ENCODE measurements around the gene MAN2A1. TPM values are rescaled to one million over a fixed set of nuclear protein-coding genes. Genes with fewer than 3 reads are reported as not detected.
"Not testable (repeated sequence)": the region's sequence is repeated elsewhere in the genome, so short reads cannot be mapped to it uniquely, and the experiment has no call there.

The MAN2A1 gene
- total RNA-seq, 1 donor from 2014 or later, result 33.3 TPM

GRCh38 chr5:109754319-109754718, 64.6 kb downstream of the MAN2A1 start:
- Mint-ChIP-seq H3K27ac (no peak overlapping the region), H3K4me1 (ENCODE audit: low read depth) (peaks cover 5% of the 10 kb centered on the region), H3K27me3 (ENCODE audit: low read depth) (no peaks in the 10 kb centered on the region), H3K36me3 (ENCODE audit: low read depth) (peaks cover 27% of the 10 kb centered on the region), H3K9me3 (no peaks in the 10 kb centered on the region), H3K4me3 (ENCODE audit: low read depth) (no peak overlapping the region)
- DNase-seq (ENCODE audit: low spot score), result no peak
- intact Hi-C loops (cut with micrococcal nuclease), result no loop called here

GRCh38 chr5:109755761-109756160, 66.0 kb downstream of the MAN2A1 start:
- H3K36me3 Mint-ChIP-seq (ENCODE audit: low read depth), result peaks cover 41% of the 10 kb centered on the region
- DNase-seq (ENCODE audit: low spot score), result no peak
- intact Hi-C loops (cut with micrococcal nuclease), result no loop called here
- peaks cover 9% of the 10 kb centered on the region for H3K9me3 Mint-ChIP-seq
- H3K4me3 Mint-ChIP-seq (ENCODE audit: low read depth), result no peak overlapping the region
- no peaks in the 10 kb centered on the region for H3K27me3 Mint-ChIP-seq (ENCODE audit: low read depth)
- H3K4me1 Mint-ChIP-seq (ENCODE audit: low read depth), result peaks cover 6% of the 10 kb centered on the region
- no peak overlapping the region for H3K27ac Mint-ChIP-seq

GRCh38 chr5:109756543-109757185, 66.9 kb downstream of the MAN2A1 start:
- H3K9me3 Mint-ChIP-seq, result peaks cover 9% of the 10 kb centered on the region

GRCh38 chr5:109757490-109757889, 67.8 kb downstream of the MAN2A1 start:
- H3K36me3 Mint-ChIP-seq (ENCODE audit: low read depth), result peaks cover 38% of the 10 kb centered on the region
- peaks cover 6% of the 10 kb centered on the region for H3K4me1 Mint-ChIP-seq (ENCODE audit: low read depth)
- no peak overlapping the region for H3K4me3 Mint-ChIP-seq (ENCODE audit: low read depth)
- peaks cover 9% of the 10 kb centered on the region for H3K9me3 Mint-ChIP-seq
- H3K27ac Mint-ChIP-seq, result no peak overlapping the region
- H3K27me3 Mint-ChIP-seq (ENCODE audit: low read depth), result no peaks in the 10 kb centered on the region
- no peak for DNase-seq (ENCODE audit: low spot score)
- intact Hi-C loops (cut with micrococcal nuclease), result no loop called here

More at GRCh38 chr5:109756543-109757185, 66.9 kb downstream of the MAN2A1 start:
- H3K27ac Mint-ChIP-seq, result no peak overlapping the region
- intact Hi-C loops (cut with micrococcal nuclease), result no loop called here
- peaks cover 6% of the 10 kb centered on the region for H3K4me1 Mint-ChIP-seq (ENCODE audit: low read depth)
- no peak for DNase-seq (ENCODE audit: low spot score)
- H3K27me3 Mint-ChIP-seq (ENCODE audit: low read depth), result no peaks in the 10 kb centered on the region
- peaks cover 38% of the 10 kb centered on the region for H3K36me3 Mint-ChIP-seq (ENCODE audit: low read depth)
- no peak overlapping the region for H3K4me3 Mint-ChIP-seq (ENCODE audit: low read depth)

GRCh38 chr5:109759306-109759705, 69.6 kb downstream of the MAN2A1 start:
- DNase-seq (ENCODE audit: low spot score), result no peak
- Mint-ChIP-seq H3K4me1 (ENCODE audit: low read depth) (peaks cover 6% of the 10 kb centered on the region), H3K27me3 (ENCODE audit: low read depth) (no peaks in the 10 kb centered on the region), H3K4me3 (ENCODE audit: low read depth) (no peak overlapping the region), H3K9me3 (peaks cover 9% of the 10 kb centered on the region), H3K27ac (no peak overlapping the region), H3K36me3 (ENCODE audit: low read depth) (peaks cover 45% of the 10 kb centered on the region)
- intact Hi-C loops (cut with micrococcal nuclease), result no loop called here

GRCh38 chr5:109760130-109760529, 70.4 kb downstream of the MAN2A1 start:
- H3K4me1 Mint-ChIP-seq (ENCODE audit: low read depth); H3K9me3 Mint-ChIP-seq; H3K27ac Mint-ChIP-seq; DNase-seq (ENCODE audit: low spot score); H3K4me3 Mint-ChIP-seq (ENCODE audit: low read depth); H3K27me3 Mint-ChIP-seq (ENCODE audit: low read depth); intact Hi-C loops (cut with micrococcal nuclease): not testable (repeated sequence)
- peaks cover 47% of the 10 kb centered on the region for H3K36me3 Mint-ChIP-seq (ENCODE audit: low read depth)

GRCh38 chr5:109762821-109763220, 73.1 kb downstream of the MAN2A1 start:
- Mint-ChIP-seq H3K9me3 (peaks cover 9% of the 10 kb centered on the region), H3K4me1 (ENCODE audit: low read depth) (peaks cover 6% of the 10 kb centered on the region), H3K36me3 (ENCODE audit: low read depth) (peaks cover 33% of the 10 kb centered on the region), H3K27me3 (ENCODE audit: low read depth) (no peaks in the 10 kb centered on the region), H3K27ac (no peak overlapping the region), H3K4me3 (ENCODE audit: low read depth) (no peak overlapping the region)
- intact Hi-C loops (cut with micrococcal nuclease), result no loop called here
- DNase-seq (ENCODE audit: low spot score), result no peak

GRCh38 chr5:109767184-109767995, 77.7 kb downstream of the MAN2A1 start:
- no peak for DNase-seq (ENCODE audit: low spot score)
- intact Hi-C loops (cut with micrococcal nuclease), result no loop called here
- H3K27ac Mint-ChIP-seq, result no peak overlapping the region
- H3K36me3 Mint-ChIP-seq (ENCODE audit: low read depth), result peaks cover 30% of the 10 kb centered on the region
- no peak overlapping the region for H3K4me3 Mint-ChIP-seq (ENCODE audit: low read depth)
- H3K9me3 Mint-ChIP-seq, result no peaks in the 10 kb centered on the region
- H3K4me1 Mint-ChIP-seq (ENCODE audit: low read depth), result peaks cover 2% of the 10 kb centered on the region
- H3K27me3 Mint-ChIP-seq (ENCODE audit: low read depth), result no peaks in the 10 kb centered on the region

GRCh38 chr5:109767997-109768396, 78.3 kb downstream of the MAN2A1 start:
- DNase-seq (ENCODE audit: low spot score), result no peak
- H3K4me1 Mint-ChIP-seq (ENCODE audit: low read depth), result peaks cover 2% of the 10 kb centered on the region
- H3K36me3 Mint-ChIP-seq (ENCODE audit: low read depth), result peaks cover 24% of the 10 kb centered on the region
- no peaks in the 10 kb centered on the region for H3K27me3 Mint-ChIP-seq (ENCODE audit: low read depth)
- H3K9me3 Mint-ChIP-seq, result no peaks in the 10 kb centered on the region
- intact Hi-C loops (cut with micrococcal nuclease), result no loop called here
- H3K4me3 Mint-ChIP-seq (ENCODE audit: low read depth), result no peak overlapping the region
- H3K27ac Mint-ChIP-seq, result no peak overlapping the region

- Mint-ChIP-seq H3K27me3 (ENCODE audit: low read depth) (no peaks in the 10 kb centered on the region), H3K4me1 (ENCODE audit: low read depth) (peaks cover 2% of the 10 kb centered on the region), H3K4me3 (ENCODE audit: low read depth) (no peak overlapping the region), H3K9me3 (no peaks in the 10 kb centered on the region), H3K27ac (peak overlapping the region; percentile 19), H3K36me3 (ENCODE audit: low read depth) (peaks cover 22% of the 10 kb centered on the region)
- DNase-seq (ENCODE audit: low spot score), result no peak
- intact Hi-C loops (cut with micrococcal nuclease), result no loop called here
Measured at GRCh38 chr5:109769597-109770291, 80.0 kb downstream of the MAN2A1 start.

- Mint-ChIP-seq H3K9me3 (no peaks in the 10 kb centered on the region), H3K36me3 (ENCODE audit: low read depth) (peaks cover 33% of the 10 kb centered on the region), H3K27me3 (ENCODE audit: low read depth) (no peaks in the 10 kb centered on the region), H3K4me3 (ENCODE audit: low read depth) (no peak overlapping the region), H3K27ac (no peak overlapping the region), H3K4me1 (ENCODE audit: low read depth) (no peaks in the 10 kb centered on the region)
- no peak for DNase-seq (ENCODE audit: low spot score)
- intact Hi-C loops (cut with micrococcal nuclease), result no loop called here
Measured at GRCh38 chr5:109775130-109775529, 85.4 kb downstream of the MAN2A1 start.

GRCh38 chr5:109779036-109779735, 89.5 kb downstream of the MAN2A1 start:
- Mint-ChIP-seq H3K4me1 (ENCODE audit: low read depth) (no peaks in the 10 kb centered on the region), H3K4me3 (ENCODE audit: low read depth) (no peak overlapping the region)

More at GRCh38 chr5:109779036-109779735, 89.5 kb downstream of the MAN2A1 start:
- H3K36me3 Mint-ChIP-seq (ENCODE audit: low read depth), result peaks cover 31% of the 10 kb centered on the region
- H3K27ac Mint-ChIP-seq, result no peak overlapping the region
- intact Hi-C loops (cut with micrococcal nuclease), result no loop called here
- no peaks in the 10 kb centered on the region for H3K27me3 Mint-ChIP-seq (ENCODE audit: low read depth)
- no peaks in the 10 kb centered on the region for H3K9me3 Mint-ChIP-seq
- DNase-seq (ENCODE audit: low spot score), result no peak
